ENCODE measurements around the gene STARD3. TPM values are rescaled to one million over a fixed set of nuclear protein-coding genes. Genes with fewer than 3 reads are reported as not detected.

STARD3 gene
- total RNA-seq, 1 experiment from 2014 or later, result 44.8 TPM

- POLR2A ChIA-PET, result no interaction called here
- Histone ChIP-seq H3K27ac (ENCODE audit: low read length) (no peak overlapping the region), H3K36me3 (ENCODE audit: control insufficient read depth, insufficient read depth, low read length) (no peaks in the 10 kb centered on the region), H3K4me3 (ENCODE audit: low read depth in 2 of 2, low read length in 2 of 2) (no peak overlapping the region), H3K27me3 (ENCODE audit: control insufficient read depth, insufficient read depth, low read length) (no peaks in the 10 kb centered on the region), H3K4me1 (ENCODE audit: control insufficient read depth, insufficient read depth, low read length) (peaks cover 5% of the 10 kb centered on the region; the same call in 1 of the 2 replicates), H3K9me3 (ENCODE audit: control insufficient read depth, insufficient read depth, low read depth, low read length) (no peaks in the 10 kb centered on the region)
- in situ Hi-C loops (cut with HindIII; ENCODE audit: low pct_unique_long_range_greater_than_20kb, low sequenced_read_pairs), result no loop called here
- no peak for ATAC-seq
- CTCF ChIA-PET, result no interaction called here
- intact Hi-C loops (cut with micrococcal nuclease; ENCODE audit: unreplicated experiment), result no loop called here
- no peak for TF ChIP-seq CTCF (IDR thresholded peaks at IDR 0.05)
- no peak for TF ChIP-seq SIN3A (IDR thresholded peaks at IDR 0.05; ENCODE audit: borderline replicate concordance, insufficient read depth, low read depth, low read length)
- TF ChIP-seq TCF7L2 (IDR thresholded peaks at IDR 0.05; ENCODE audit: low read depth, low read length), result no peak
- no peak for TF ChIP-seq REST (IDR thresholded peaks at IDR 0.05; ENCODE audit: insufficient read depth in 1 of 2, low read depth in 2 of 2, low read length in 1 of 2)
- BruUV-seq (replicated peaks), result no TSS peak
- DNase-seq (ENCODE audit: low read depth, low spot score), result no peak
Measured at GRCh38 chr17:39677072-39677471, 40.1 kb downstream of the STARD3 start.

GRCh38 chr17:39677542-39678339, 40.8 kb downstream of the STARD3 start:
- in situ Hi-C loops (cut with HindIII; ENCODE audit: low pct_unique_long_range_greater_than_20kb, low sequenced_read_pairs) (no loop called here), intact Hi-C loops (cut with micrococcal nuclease; ENCODE audit: unreplicated experiment) (no loop called here)
- CTCF ChIA-PET, result no interaction called here
- no TSS peak for BruUV-seq (replicated peaks)
- ATAC-seq (no peak), DNase-seq (ENCODE audit: low read depth, low spot score) (no peak)
- Histone ChIP-seq H3K36me3 (ENCODE audit: control insufficient read depth, insufficient read depth, low read length) (no peaks in the 10 kb centered on the region), H3K4me3 (ENCODE audit: low read depth in 2 of 2, low read length in 2 of 2) (no peak overlapping the region), H3K4me1 (ENCODE audit: control insufficient read depth, insufficient read depth, low read length) (peaks cover 5% of the 10 kb centered on the region; the same call in 1 of the 2 replicates), H3K27ac (ENCODE audit: low read length) (no peak overlapping the region), H3K9me3 (ENCODE audit: control insufficient read depth, insufficient read depth, low read depth, low read length) (no peaks in the 10 kb centered on the region), H3K27me3 (ENCODE audit: control insufficient read depth, insufficient read depth, low read length) (no peaks in the 10 kb centered on the region)
- POLR2A ChIA-PET, result no interaction called here
- TF ChIP-seq REST (IDR thresholded peaks at IDR 0.05; ENCODE audit: insufficient read depth in 1 of 2, low read depth in 2 of 2, low read length in 1 of 2), result no peak
- no peak for TF ChIP-seq TCF7L2 (IDR thresholded peaks at IDR 0.05; ENCODE audit: low read depth, low read length)
